ENCODE data around the gene TLL2. TPM values are rescaled to one million over a fixed set of nuclear protein-coding genes. Genes with fewer than 3 reads are reported as not detected.

TLL2 gene
- total and polyA plus RNA-seq, 7 donors = 0.22 to 0.64 (median 0.32) TPM

DNA sequence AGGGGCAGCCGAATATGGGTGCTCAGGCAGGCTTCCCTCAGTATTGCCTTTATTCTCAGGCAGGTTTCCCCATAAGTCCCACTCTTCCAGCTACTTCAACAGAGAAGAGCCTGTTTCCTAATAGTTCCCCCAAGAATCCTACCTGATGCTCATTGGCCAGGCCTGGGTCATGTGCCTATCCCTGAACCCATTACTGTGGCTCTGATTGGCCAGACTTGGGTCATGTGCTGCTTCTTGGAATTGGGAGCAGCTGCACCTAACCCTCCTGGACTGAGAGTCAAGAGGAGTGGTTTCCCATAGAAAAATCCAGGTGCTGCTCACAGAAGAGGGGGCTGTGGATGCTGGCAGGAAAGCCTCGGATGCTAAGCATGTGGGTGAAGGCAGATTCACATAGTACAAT lies 176.6 kb downstream of the TLL2 start:
- H3K4me3 ChIP-seq = no peak overlapping the region
- H3K27me3 ChIP-seq (ENCODE audit: insufficient read depth in 3 of 3, low read length in 2 of 3) = peaks cover 0 to 4% (median 0%) of the 10 kb centered on the region in 3 donors
- intact Hi-C loops (cut with DNase I) = no loop called here
- TF ChIP-seq, protein P1, sequence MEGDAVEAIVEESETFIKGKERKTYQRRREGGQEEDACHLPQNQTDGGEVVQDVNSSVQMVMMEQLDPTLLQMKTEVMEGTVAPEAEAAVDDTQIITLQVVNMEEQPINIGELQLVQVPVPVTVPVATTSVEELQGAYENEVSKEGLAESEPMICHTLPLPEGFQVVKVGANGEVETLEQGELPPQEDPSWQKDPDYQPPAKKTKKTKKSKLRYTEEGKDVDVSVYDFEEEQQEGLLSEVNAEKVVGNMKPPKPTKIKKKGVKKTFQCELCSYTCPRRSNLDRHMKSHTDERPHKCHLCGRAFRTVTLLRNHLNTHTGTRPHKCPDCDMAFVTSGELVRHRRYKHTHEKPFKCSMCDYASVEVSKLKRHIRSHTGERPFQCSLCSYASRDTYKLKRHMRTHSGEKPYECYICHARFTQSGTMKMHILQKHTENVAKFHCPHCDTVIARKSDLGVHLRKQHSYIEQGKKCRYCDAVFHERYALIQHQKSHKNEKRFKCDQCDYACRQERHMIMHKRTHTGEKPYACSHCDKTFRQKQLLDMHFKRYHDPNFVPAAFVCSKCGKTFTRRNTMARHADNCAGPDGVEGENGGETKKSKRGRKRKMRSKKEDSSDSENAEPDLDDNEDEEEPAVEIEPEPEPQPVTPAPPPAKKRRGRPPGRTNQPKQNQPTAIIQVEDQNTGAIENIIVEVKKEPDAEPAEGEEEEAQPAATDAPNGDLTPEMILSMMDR (IDR thresholded peaks at IDR 0.05) = no peak
- DNase-seq (no peak), ATAC-seq (no peak)
- H3K36me3 ChIP-seq (ENCODE audit: insufficient read depth in 1 of 2, low read depth in 1 of 2) = no peaks in the 10 kb centered on the region
- no peaks in the 10 kb centered on the region for H3K9me3 ChIP-seq
- WGBS, 3 donors = 91 to 93% (median 92%) methylated on average over 2 of the region's 2 CpGs
- H3K27ac ChIP-seq = no peak overlapping the region
- H3K4me1 ChIP-seq = no peaks in the 10 kb centered on the region

DNA sequence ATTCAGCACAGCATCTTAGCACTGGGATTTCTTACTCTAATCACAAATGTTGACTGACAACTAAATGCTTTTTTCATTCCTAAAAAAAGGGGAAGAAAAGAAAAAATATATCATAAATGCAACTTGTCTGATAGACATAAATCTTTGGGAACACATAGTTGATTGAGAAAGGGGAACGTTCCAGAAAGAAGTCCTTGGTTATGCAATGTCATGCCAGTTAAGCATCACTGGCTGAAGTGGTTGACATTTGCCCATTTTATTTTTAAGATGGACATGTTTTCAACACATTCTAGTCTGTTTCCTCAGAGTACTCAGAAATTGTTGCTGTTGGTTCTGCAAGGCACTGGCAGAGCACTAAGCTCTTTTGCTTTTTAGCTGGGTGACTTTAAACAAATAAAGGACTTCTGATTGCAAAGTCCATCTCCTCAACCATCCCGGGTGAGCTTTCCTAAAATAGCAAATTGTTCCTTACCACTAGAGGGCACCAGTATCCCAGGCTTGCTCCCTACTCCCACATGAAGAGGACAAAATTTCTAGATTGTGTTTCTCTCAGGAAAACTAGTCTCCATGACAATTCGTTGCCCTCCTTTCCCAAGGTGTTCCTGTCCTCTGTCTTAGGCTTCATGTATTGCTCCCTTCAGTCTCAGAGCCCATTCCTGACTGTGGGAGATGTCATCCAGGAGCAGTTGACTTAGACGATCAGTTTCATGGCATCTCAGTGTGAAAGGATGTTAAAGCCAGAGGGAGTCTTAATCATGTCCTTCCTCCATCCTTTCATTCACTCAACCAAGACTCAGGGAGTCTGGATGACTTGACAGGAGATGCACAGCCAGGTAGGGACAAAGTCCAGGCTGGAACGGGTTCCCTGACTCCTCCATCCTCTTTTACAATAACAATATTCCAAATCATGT lies 178.9 kb downstream of the TLL2 start:
- Histone ChIP-seq H3K36me3 (ENCODE audit: insufficient read depth in 1 of 2, low read depth in 1 of 2) (no peaks in the 10 kb centered on the region), H3K9me3 (no peaks in the 10 kb centered on the region), H3K27ac (no peak overlapping the region), H3K4me1 (no peaks in the 10 kb centered on the region), H3K27me3 (ENCODE audit: insufficient read depth in 3 of 3, low read length in 2 of 3) (peaks cover 0 to 8% (median 0%) of the 10 kb centered on the region in 3 donors), H3K4me3 (no peak overlapping the region)
- ATAC-seq (peak in 2 of 4 donors; percentile 40 to 50), DNase-seq (no peak)
- WGBS, 3 donors = 30 to 35% (median 33%) methylated on average over 5 of the region's 5 CpGs
- intact Hi-C loops (cut with DNase I) = no loop called here
- TF ChIP-seq, protein P1 (IDR thresholded peaks at IDR 0.05) = peak; percentile 65

DNA sequence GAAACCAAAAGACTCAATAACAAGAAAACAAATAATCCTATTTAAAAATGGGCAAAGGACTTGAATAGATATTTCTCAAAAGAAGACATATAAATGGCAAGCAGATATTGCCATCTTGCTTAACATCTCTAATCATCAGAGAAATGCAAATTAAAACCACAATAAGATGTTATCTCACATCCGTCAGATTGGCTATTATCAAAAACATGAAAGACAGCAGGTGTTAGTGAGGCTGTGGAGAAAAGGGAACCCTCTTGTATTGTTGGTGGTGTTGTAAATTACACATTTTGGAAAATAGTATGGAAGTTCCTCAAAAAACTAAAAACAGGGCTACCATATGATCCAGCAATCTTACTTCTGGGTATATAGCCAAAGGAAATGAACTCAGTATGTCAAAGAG lies 180.6 kb downstream of the TLL2 start:
- peaks cover 0 to 10% (median 2%) of the 10 kb centered on the region in 3 donors for H3K27me3 ChIP-seq (ENCODE audit: insufficient read depth in 3 of 3, low read length in 2 of 3)
- no peak for DNase-seq
- 85 to 94% (median 85%) methylated on average over 1 of the region's 1 CpG for WGBS, 3 donors
- intact Hi-C loops (cut with DNase I) = no loop called here
- TF ChIP-seq, protein P1 (IDR thresholded peaks at IDR 0.05) = no peak
- H3K4me3 ChIP-seq = no peak overlapping the region
- H3K9me3 ChIP-seq = no peaks in the 10 kb centered on the region
- no peak for ATAC-seq
- no peaks in the 10 kb centered on the region for H3K4me1 ChIP-seq
- H3K36me3 ChIP-seq (ENCODE audit: insufficient read depth in 1 of 2, low read depth in 1 of 2) = no peaks in the 10 kb centered on the region
- H3K27ac ChIP-seq = no peak overlapping the region

DNA sequence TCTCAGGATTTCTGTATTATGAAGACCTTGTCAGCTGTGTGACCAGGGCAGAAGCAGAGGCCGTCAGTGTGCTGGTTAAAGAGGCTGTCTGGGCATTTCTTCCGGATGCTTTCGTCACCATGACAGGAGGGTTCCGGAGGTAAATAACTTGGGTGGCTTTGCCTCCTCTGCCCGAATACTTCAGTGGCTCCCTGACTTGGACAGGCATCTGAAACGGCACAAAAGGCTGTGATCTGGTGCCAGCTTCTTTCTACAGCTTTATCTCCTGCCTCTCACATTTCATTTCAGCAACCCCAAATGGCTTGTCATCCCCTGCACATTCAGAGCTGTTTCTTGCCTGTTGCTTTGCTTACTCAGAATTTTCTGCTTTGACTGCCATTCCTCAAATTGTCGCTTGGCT lies 186.3 kb downstream of the TLL2 start:
- intact Hi-C loops (cut with DNase I) = no loop called here
- Histone ChIP-seq H3K27me3 (ENCODE audit: insufficient read depth in 3 of 3, low read length in 2 of 3) (peaks cover 0 to 20% (median 4%) of the 10 kb centered on the region in 3 donors), H3K36me3 (ENCODE audit: insufficient read depth in 1 of 2, low read depth in 1 of 2) (no peaks in the 10 kb centered on the region), H3K27ac (no peak overlapping the region), H3K4me3 (no peak overlapping the region), H3K9me3 (no peaks in the 10 kb centered on the region), H3K4me1 (no peaks in the 10 kb centered on the region)
- DNase-seq (no peak), ATAC-seq (peak in 1 of 4 donors; percentile 58)
- TF ChIP-seq, protein P1 (IDR thresholded peaks at IDR 0.05) = no peak
- 57 to 66% (median 59%) methylated on average over 7 of the region's 7 CpGs for WGBS, 3 donors
